ENCODE results near the gene DCTN5.

DNA sequence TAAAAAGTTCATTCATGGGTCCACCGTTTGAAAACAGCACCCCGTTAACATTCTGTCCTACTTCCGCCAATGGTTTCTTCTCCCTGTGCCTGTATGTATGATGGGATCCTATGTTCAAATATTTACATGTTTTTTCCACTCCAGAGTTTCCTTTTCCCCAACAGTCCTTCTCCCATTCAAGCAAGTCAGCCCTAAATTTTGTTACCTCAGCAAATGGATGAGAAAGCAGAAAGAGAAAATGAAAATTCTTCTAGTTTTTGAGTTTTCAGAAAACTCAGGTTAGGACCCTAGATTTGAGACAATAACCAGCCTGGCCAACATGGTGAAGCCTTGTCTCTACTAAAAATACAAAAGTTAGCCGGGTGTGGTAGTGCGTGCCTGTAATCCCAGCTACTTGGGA lies 75.2 kb downstream of the DCTN5 start:
- TF ChIP-seq, protein P1, sequence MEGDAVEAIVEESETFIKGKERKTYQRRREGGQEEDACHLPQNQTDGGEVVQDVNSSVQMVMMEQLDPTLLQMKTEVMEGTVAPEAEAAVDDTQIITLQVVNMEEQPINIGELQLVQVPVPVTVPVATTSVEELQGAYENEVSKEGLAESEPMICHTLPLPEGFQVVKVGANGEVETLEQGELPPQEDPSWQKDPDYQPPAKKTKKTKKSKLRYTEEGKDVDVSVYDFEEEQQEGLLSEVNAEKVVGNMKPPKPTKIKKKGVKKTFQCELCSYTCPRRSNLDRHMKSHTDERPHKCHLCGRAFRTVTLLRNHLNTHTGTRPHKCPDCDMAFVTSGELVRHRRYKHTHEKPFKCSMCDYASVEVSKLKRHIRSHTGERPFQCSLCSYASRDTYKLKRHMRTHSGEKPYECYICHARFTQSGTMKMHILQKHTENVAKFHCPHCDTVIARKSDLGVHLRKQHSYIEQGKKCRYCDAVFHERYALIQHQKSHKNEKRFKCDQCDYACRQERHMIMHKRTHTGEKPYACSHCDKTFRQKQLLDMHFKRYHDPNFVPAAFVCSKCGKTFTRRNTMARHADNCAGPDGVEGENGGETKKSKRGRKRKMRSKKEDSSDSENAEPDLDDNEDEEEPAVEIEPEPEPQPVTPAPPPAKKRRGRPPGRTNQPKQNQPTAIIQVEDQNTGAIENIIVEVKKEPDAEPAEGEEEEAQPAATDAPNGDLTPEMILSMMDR (conservative IDR thresholded peaks at IDR 0.05), result no peak
- TF ChIP-seq EZH2 (IDR thresholded peaks at IDR 0.05; ENCODE audit: low read depth), result no peak
